NCI-H146 (cell line): ENCODE data around the gene ECE1.

Source experiments
- DNase-seq: peaks from one replicate; lab custom pipeline; 2025; lab: John Stamatoyannopoulos, UW

The ECE1 gene

GRCh38 chr1:21289700-21290545, at the start of gene ECE1:
ECE1 (minus strand) TSS chr1:21290463; CDS start chr1:21290414, 49 bp downstream.
- DNase-seq: peak; percentile 54

DNA sequence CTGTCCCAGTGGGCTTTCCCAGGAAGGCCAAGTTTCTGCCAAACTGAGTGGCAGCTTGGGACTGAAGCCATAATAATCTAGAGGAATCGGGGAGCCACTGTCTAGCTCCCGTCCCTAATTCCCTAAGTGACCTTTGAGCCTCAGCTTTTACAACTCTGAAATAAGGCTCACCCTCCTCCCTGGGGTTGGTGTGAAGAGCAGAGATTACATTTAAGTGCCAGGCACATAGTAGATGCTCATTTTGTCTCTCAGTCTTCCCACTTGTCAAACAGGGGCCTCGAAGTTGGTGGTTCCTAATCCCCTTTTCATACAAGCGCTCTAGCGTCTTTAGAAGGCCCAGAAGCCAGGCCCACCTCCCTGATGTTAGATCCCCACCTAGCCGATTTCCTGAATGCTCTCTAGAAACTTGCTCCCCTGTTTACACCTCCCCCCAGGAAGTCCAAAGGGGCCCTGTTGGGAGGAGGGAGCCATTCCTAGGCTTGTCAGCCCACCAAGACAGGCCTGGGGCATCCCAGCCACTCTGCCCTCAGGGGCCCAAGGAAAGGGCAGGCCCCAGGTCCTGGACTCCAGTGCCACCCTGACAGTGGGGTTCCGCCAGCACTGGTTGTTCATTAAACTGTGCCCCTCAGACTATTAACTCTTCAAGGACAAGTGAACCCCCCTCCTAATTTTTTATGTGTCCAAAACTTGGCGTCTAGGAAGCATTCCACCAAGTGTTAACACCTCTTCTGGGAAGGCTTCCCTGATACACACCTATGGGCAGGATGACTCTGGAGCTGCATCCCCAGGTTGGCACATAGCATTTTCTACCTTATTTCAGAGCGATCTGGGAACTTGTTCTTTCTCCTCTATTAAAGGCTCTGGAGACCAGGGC, 49.3 kb upstream of the ECE1 start:
- no peak for DNase-seq

- peak; percentile 89 for DNase-seq
Measured at GRCh38 chr1:21338573-21339355, 48.5 kb upstream of the ECE1 start.

GRCh38 chr1:21337928-21338572, 47.8 kb upstream of the ECE1 start:
- DNase-seq: no peak

GRCh38 chr1:21337454-21337927, 47.2 kb upstream of the ECE1 start:
- DNase-seq: no peak

DNA sequence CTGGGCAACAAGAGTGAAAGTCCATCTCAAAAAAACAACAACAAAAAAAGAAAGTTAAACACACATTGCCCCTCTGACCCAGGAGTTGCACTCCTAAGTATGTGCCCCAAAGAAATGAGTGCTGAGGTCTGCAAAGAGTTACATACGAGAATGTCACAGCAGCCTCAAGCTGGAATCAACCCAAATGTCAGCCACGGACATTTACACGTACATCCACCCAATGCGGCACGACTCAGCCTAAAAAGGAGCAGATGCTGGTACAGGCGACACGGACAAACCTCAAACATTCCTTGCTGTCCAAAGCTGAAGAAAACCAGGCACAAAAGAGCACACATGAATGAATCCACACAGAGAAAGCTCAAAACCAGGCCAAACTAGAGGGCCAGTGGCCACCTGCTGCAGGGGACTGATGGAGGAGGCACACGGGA, 46.8 kb upstream of the ECE1 start:
- DNase-seq: no peak

DNA sequence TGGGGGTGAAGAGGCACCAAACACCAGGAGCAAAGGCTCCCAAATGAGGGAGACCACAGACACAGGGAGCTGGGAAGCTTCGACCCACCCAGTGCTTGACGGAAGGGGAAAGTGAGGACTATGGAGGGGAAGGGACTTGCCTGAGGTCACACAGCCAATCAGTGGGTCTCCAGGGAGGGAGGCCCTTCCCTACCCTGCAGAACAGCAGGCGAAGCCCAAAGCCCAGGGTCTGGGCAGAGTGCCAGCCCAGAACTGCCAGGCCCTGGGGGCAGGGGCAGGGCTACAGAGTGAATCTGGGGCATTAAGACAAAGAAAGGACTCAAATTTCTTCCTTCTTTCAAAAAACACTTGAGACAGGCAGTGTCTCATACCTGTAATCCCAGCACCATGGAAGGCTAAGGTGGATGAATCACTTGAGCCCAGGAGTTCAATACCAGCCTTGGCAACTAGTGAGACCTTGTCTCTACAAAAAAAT, 45.5 kb upstream of the ECE1 start:
- DNase-seq: no peak

DNA sequence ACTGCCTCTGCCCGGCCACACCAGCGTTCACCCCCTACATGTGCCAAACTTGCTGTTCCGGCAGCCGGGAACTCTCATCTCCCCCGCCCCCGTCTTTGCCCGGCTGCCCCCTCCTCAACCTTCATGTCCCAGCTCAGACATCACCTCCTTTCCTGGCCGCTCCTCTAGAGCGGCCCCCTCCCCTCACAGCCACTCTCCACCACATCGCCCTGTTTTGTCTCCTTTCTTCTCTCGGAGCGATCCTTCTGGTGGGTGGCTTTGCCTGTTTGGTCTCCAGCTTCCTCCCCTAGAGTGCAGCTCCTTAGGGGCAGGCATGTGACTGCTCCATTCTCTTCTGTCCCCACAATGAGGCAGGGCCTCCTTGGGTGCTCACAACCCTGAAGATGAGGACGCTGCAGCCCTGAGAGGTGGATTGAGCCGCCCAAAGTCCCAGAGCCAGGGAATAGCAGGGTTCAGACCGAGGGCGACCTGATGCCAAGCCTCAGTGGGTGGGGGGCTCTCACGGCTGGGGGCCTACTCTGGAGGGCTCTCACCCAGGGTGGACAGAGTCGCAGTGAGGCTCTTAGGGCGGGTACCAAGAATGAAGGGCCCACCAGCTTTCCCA, 44.9 kb upstream of the ECE1 start:
- DNase-seq: no peak

GRCh38 chr1:21334214-21335087, 44.2 kb upstream of the ECE1 start:
- DNase-seq: no peak

DNA sequence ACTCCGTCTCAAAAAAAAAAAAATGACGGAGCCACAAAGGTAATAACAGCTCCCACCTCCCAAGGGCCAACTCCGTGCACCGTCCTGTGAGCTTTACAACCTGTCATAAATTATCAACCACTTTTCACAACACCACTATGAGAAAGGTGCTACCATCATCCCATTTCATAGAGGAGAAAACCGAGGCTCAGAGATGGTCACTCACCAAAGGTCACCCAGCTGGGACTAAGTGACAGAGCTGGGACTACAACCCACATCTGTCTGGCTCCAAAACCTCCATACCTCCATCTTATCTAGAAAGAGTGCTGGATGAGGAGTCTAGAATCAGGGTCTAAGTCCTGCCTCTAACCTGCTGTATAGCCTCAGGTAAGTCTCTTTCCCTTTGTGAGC, 43.6 kb upstream of the ECE1 start:
- DNase-seq: no peak

DNA sequence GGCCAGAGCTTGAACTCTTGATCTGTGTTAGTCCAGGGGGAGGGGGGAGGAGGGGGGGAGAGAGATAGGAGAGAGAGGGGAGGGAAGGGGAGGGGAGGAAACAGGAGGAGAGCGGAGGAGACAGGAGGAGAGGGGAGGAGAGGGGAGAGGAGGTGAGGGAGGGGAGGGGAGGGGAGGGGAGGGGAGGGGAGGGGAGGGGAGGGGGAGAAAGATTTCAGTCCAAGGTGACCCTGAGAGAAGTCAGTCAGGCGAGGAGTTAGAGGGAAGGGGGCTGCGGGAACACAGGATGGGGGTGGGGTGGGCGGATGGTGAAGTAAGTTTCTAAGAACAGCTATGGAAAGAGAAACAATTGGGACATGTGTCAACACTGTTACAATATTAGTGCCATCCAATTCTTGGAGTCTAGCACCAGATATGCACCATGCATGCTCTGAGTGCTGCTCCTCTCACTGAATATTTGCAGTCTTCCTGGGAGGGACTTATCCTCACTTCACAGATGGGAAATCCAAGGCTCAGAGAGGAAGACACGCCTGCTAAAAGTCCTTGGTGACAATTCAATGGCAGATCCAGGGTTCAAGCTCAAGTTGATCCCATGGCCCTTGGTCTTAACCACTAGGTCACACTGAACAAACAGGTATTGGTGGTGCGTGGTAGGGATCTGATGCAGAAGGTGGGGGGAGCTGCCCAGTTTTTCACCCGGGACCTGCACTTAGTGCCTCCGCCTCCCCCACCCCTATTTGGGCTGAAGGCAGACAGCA, 42.5 kb upstream of the ECE1 start:
- no peak for DNase-seq

- no peak for DNase-seq
Measured at GRCh38 chr1:21331752-21332478, 41.7 kb upstream of the ECE1 start.

GRCh38 chr1:21330544-21330943, 40.3 kb upstream of the ECE1 start:
- DNase-seq: no peak

- no peak for DNase-seq
Measured at GRCh38 chr1:21329209-21329844, 39.1 kb upstream of the ECE1 start.

- DNase-seq: no peak
Measured at GRCh38 chr1:21327566-21328323, 37.5 kb upstream of the ECE1 start.

- DNase-seq: no peak
Measured at GRCh38 chr1:21326861-21327344, 36.6 kb upstream of the ECE1 start.

GRCh38 chr1:21325731-21326387, 35.6 kb upstream of the ECE1 start:
- no peak for DNase-seq
